H1 (cell line): ENCODE data around the gene NEO1. TPM values are rescaled to one million over a fixed set of nuclear protein-coding genes. Genes with fewer than 3 reads are reported as not detected.

Experiments
- CTCF ChIA-PET: fragments of 300-600 bp; sonication (Branson Sonifier 250); formaldehyde crosslinking; loops from one replicate; lab custom pipeline; 2021; ENCODE audit not compliant: partially characterized antibody; lab: Charles Lee
- POLR2A ChIA-PET: fragments of 300-600 bp; sonication (Branson Sonifier 250); formaldehyde crosslinking; loops from one replicate; lab custom pipeline; 2021; ENCODE audit warnings: inconsistent platforms; ENCODE audit not compliant: partially characterized antibody; lab: Charles Lee
- DNase-seq, 2 experiments: peaks; one replicate each; pipeline versions ENCODE4 v3.0.0 to v3.0.0-alpha.2; 2010 to 2022; ENCODE audit warnings: low spot score in 2 of 2, low read depth in 1 of 2, mixed read lengths in 1 of 2
- FAIRE-seq: peaks from 2 replicates; lab custom pipeline; 2011; peaks lifted over from hg19 to GRCh38; lab: Jason Lieb, UNC
- H2AFZ ChIP-seq: 2 replicates; pipeline ENCODE4 v1.8.1; 2012; ENCODE audit warnings: low read length, inconsistent platforms
- H2AK5ac ChIP-seq: 2 replicates; pipeline ENCODE4 v1.6.1; 2013; ENCODE audit warnings: low read depth, low read length
- H2BK120ac ChIP-seq: replicated peaks from 2 replicates; pipeline ENCODE3; 2013; ENCODE audit warnings: low read depth, low read length, inconsistent platforms
- H2BK12ac ChIP-seq: 2 replicates; pipeline ENCODE4 v1.6.1; 2013; ENCODE audit warnings: low read depth, low read length
- H2BK15ac ChIP-seq: 2 replicates; pipeline ENCODE4 v1.6.1; 2013; ENCODE audit warnings: low read length
- H2BK20ac ChIP-seq: 2 replicates; pipeline ENCODE4 v1.6.1; 2013; ENCODE audit warnings: low read length
- H2BK5ac ChIP-seq: 2 replicates; pipeline ENCODE4 v1.6.1; 2013; ENCODE audit warnings: low read depth, low read length
- H3K14ac ChIP-seq: 2 replicates; pipeline ENCODE4 v1.6.1; 2013; ENCODE audit warnings: inconsistent platforms; ENCODE audit not compliant: insufficient read length
- H3K18ac ChIP-seq: 2 replicates; pipeline ENCODE4 v1.6.1; 2013; ENCODE audit warnings: low read length; ENCODE audit errors: extremely low read depth
- H3K23ac ChIP-seq: 2 replicates; pipeline ENCODE4 v1.6.1; 2013; ENCODE audit warnings: inconsistent platforms; ENCODE audit not compliant: insufficient read length
- H3K23me2 ChIP-seq: 2 replicates; pipeline ENCODE4 v1.6.1; 2013; ENCODE audit warnings: low read depth, low read length
- H3K27ac ChIP-seq: 2 replicates; pipeline ENCODE4 v1.6.1; 2011; ENCODE audit warnings: low read depth, low read length, inconsistent platforms
- H3K27me3 ChIP-seq, 4 experiments: replicated peaks in 1 of 4; 1 replicate in 1 of 4; 2 replicates in 3 of 4; pipeline versions ENCODE4 v1.6.1 to v1.8.1; 2011 to 2013; ENCODE audit warnings: low read length in 3 of 4, mild to moderate bottlenecking in 3 of 4, inconsistent platforms in 2 of 4, mixed read lengths in 2 of 4, moderate library complexity in 1 of 4; ENCODE audit not compliant: control insufficient read depth in 3 of 4, insufficient read depth in 3 of 4; ENCODE audit errors: extremely low read depth in 1 of 4
- H3K36me3 ChIP-seq, 4 experiments: 2 replicates each; pipeline versions ENCODE4 v1.6.1 to v1.8.1; 2011 to 2013; ENCODE audit warnings: mild to moderate bottlenecking in 4 of 4, low read length in 3 of 4, moderate library complexity in 2 of 4, control low read depth in 1 of 4, inconsistent platforms in 1 of 4; ENCODE audit not compliant: insufficient read depth in 4 of 4, control insufficient read depth in 2 of 4
- H3K4ac ChIP-seq: replicated peaks from 2 replicates; pipeline ENCODE3; 2013; ENCODE audit warnings: low read length, low read depth, mixed read lengths, inconsistent platforms; ENCODE audit not compliant: insufficient read length
- H3K4me1 ChIP-seq, 4 experiments: replicated peaks in 1 of 4; 1 replicate in 1 of 4; 2 replicates in 3 of 4; pipeline versions ENCODE4 v1.6.1 to v1.8.1; 2011 to 2013; ENCODE audit warnings: low read length in 3 of 4, inconsistent platforms in 2 of 4, mixed read lengths in 1 of 4; ENCODE audit not compliant: insufficient read depth in 4 of 4, control insufficient read depth in 3 of 4
- H3K4me2 ChIP-seq, 2 experiments: 2 replicates each; pipeline versions ENCODE4 v1.6.1 to v1.8.1; 2011 to 2013; ENCODE audit warnings: low read depth in 2 of 2, low read length in 2 of 2, control low read depth in 1 of 2, inconsistent platforms in 1 of 2, mild to moderate bottlenecking in 1 of 2; ENCODE audit not compliant: insufficient read depth in 1 of 2
- H3K4me3 ChIP-seq, 4 experiments: fragments of 200-600, 300-600 bp in 1 of 4; sonication (generic), shearing (Covaris generic), sonication (Bioruptor Twin) in 1 of 4; 2 replicates each; pipeline versions ENCODE4 v1.5.1 to v1.8.1; 2011 to 2016; ENCODE audit warnings: low read length in 4 of 4, low read depth in 3 of 4, control low read depth in 2 of 4, inconsistent platforms in 2 of 4, mild to moderate bottlenecking in 2 of 4, mixed read lengths in 1 of 4, moderate library complexity in 1 of 4; ENCODE audit not compliant: insufficient read depth in 2 of 4; ENCODE audit errors: extremely low read depth in 1 of 4
- H3K56ac ChIP-seq: replicated peaks from 2 replicates; pipeline ENCODE3; 2013; ENCODE audit warnings: low read depth, mild to moderate bottlenecking, mixed read lengths, low read length, inconsistent platforms; ENCODE audit not compliant: insufficient read length
- H3K79me1 ChIP-seq: 2 replicates; pipeline ENCODE4 v1.6.1; 2013; ENCODE audit warnings: low read depth, low read length, control low read depth
- H3K79me2 ChIP-seq, 2 experiments: 2 replicates each; pipeline versions ENCODE4 v1.6.1 to v1.8.1; 2012 to 2013; ENCODE audit warnings: low read length in 2 of 2, mild to moderate bottlenecking in 2 of 2, inconsistent platforms in 1 of 2; ENCODE audit not compliant: insufficient read depth in 2 of 2, control insufficient read depth in 1 of 2
- H3K9ac ChIP-seq, 4 experiments: replicated peaks in 1 of 4; 1 replicate in 1 of 4; 2 replicates in 3 of 4; pipeline versions ENCODE4 v1.6.1 to v1.8.1; 2011 to 2013; ENCODE audit warnings: low read depth in 3 of 4, low read length in 3 of 4, control low read depth in 2 of 4, mild to moderate bottlenecking in 2 of 4, moderate library complexity in 2 of 4, inconsistent platforms in 1 of 4; ENCODE audit errors: extremely low read depth in 1 of 4
- H3K9me3 ChIP-seq, 2 experiments: 2 replicates each; pipeline versions ENCODE4 v1.6.1 to v1.8.1; 2012 to 2013; ENCODE audit warnings: mild to moderate bottlenecking in 2 of 2, moderate library complexity in 2 of 2, control low read depth in 1 of 2, inconsistent platforms in 1 of 2, low read depth in 1 of 2, low read length in 1 of 2, mixed read lengths in 1 of 2; ENCODE audit not compliant: insufficient read depth in 2 of 2
- H4K20me1 ChIP-seq, 2 experiments: replicated peaks in 1 of 2; 2 replicates each; pipeline versions ENCODE3 to v1.8.1; 2011 to 2013; ENCODE audit warnings: inconsistent platforms in 2 of 2, low read length in 2 of 2, mild to moderate bottlenecking in 1 of 2; ENCODE audit not compliant: insufficient read depth in 2 of 2, control insufficient read depth in 1 of 2
- H4K5ac ChIP-seq: 2 replicates; pipeline ENCODE4 v1.6.1; 2013; ENCODE audit warnings: low read length, low read depth, mixed read lengths, inconsistent platforms; ENCODE audit not compliant: insufficient read length
- H4K8ac ChIP-seq: 2 replicates; pipeline ENCODE4 v1.8.0; 2013; ENCODE audit warnings: mild to moderate bottlenecking, moderate library complexity, low read length, inconsistent platforms; ENCODE audit not compliant: insufficient read depth; ENCODE audit errors: extremely low read depth
- H4K91ac ChIP-seq: replicated peaks from 2 replicates; pipeline ENCODE3; 2013; ENCODE audit warnings: low read length, mixed read lengths, inconsistent platforms; ENCODE audit not compliant: insufficient read length
- BACH1 ChIP-seq: IDR thresholded peaks from 2 replicates; pipeline ENCODE4 v1.6.1; 2012; ENCODE audit warnings: low read length, improper control_type of control experiment
- BCL11A ChIP-seq, 2 experiments: IDR thresholded peaks; one replicate each; pipeline ENCODE4 v1.6.1; 2011; ENCODE audit warnings: low read depth in 2 of 2, low read length in 2 of 2, mild to moderate bottlenecking in 2 of 2
- CTCF ChIP-seq, 3 experiments: IDR thresholded peaks; 1 replicate in 2 of 3; 2 replicates in 1 of 3; pipeline versions ENCODE4 v1.5.1 to v1.6.1; 2011; ENCODE audit warnings: low read length in 3 of 3, mild to moderate bottlenecking in 3 of 3, inconsistent platforms in 2 of 3, low read depth in 1 of 3, moderate library complexity in 1 of 3; ENCODE audit not compliant: insufficient read depth in 1 of 3; ENCODE audit errors: control extremely low read depth in 1 of 3
- HDAC2 ChIP-seq, 2 experiments: fragments of 300-600 bp in 1 of 2; sonication (generic) in 1 of 2; IDR thresholded peaks; 2 replicates each; pipeline ENCODE4 v1.6.1; 2011 to 2012; ENCODE audit warnings: low read depth in 2 of 2, low read length in 2 of 2, mild to moderate bottlenecking in 2 of 2, moderate library complexity in 2 of 2, borderline replicate concordance in 1 of 2, inconsistent platforms in 1 of 2
- KDM1A ChIP-seq: fragments of 200-600, 300-600 bp; sonication (generic); IDR thresholded peaks from 2 replicates; pipeline ENCODE4 v1.7.1; 2016; ENCODE audit warnings: mild to moderate bottlenecking, low read length, borderline replicate concordance
- RNF2 ChIP-seq: fragments of 200-900, 300-1000 bp; sonication (generic); IDR thresholded peaks from 2 replicates; pipeline ENCODE4 v1.7.1; 2016; ENCODE audit warnings: borderline replicate concordance, low read depth, mild to moderate bottlenecking, antibody characterized with exemption, low read length; ENCODE audit not compliant: poor library complexity, severe bottlenecking; ENCODE audit errors: missing control alignments
- RXRA ChIP-seq: IDR thresholded peaks from 2 replicates; pipeline ENCODE4 v1.6.1; 2011; ENCODE audit warnings: low read depth, mild to moderate bottlenecking, low read length, moderate library complexity; ENCODE audit not compliant: insufficient read depth
- SRF ChIP-seq: IDR thresholded peaks from 2 replicates; pipeline ENCODE4 v1.6.1; 2011; ENCODE audit warnings: mild to moderate bottlenecking, low read depth, low read length, moderate library complexity
- YY1 ChIP-seq: IDR thresholded peaks from 2 replicates; pipeline ENCODE4 v1.6.1; 2011; ENCODE audit warnings: low read depth, mild to moderate bottlenecking, low read length
- WGBS, 2 experiments: shearing (Covaris generic) in 1 of 2; methylation state at CpG; one replicate each; pipeline versions ENCODE4 v1.1.6 to v1.1.7; 2013 to 2015; ENCODE audit warnings: low lambda C conversion rate in 2 of 2, mixed read lengths in 2 of 2, inconsistent platforms in 1 of 2, low coverage in 1 of 2, missing lambda C conversion rate in 1 of 2; ENCODE audit not compliant: insufficient replicate concordance in 2 of 2, insufficient coverage in 1 of 2, insufficient read length in 1 of 2; ENCODE audit errors: extremely low coverage in 1 of 2, missing lambda C conversion rate in 1 of 2; 5-methylcytosine and 5-hydroxymethylcytosine counted together
- polyA plus RNA-seq, 7 experiments: library from polyadenylated mRNA; depleted of rRNA in 3 of 7; stranded (reverse) in 5 of 7; unstranded in 2 of 7; fragments of >200 nt in 5 of 7; fragments of 200-250 nt in 2 of 7; gene quantifications; 1 replicate in 5 of 7; 2 replicates in 1 of 7; 4 replicates in 1 of 7; pipeline versions ENCODE4 v1.2.1 to v1.2.3, GENCODE V29; 2011 to 2013; ENCODE audit warnings: missing spikeins in 2 of 7, mixed read lengths in 2 of 7
- total RNA-seq: library from RNA; stranded (reverse); fragmentation: NEBNext Ultra II Directional; extraction: Animal tissue kit (Norgen Biotek cat#: 25700); gene quantifications from 2 replicates; pipeline ENCODE4 v1.2.1, GENCODE V29; 2021
- TF ChIP-seq, protein P1 (sequence below): IDR thresholded peaks from 2 replicates; pipeline ENCODE4 v1.6.1; 2011; ENCODE audit warnings: low read depth, mild to moderate bottlenecking, low read length; ENCODE audit not compliant: insufficient read depth

The NEO1 gene
- total and polyA plus RNA-seq, 2 of the 8 experiments (the other 6 are each of a cell fraction or from before 2014, with no cell fraction given), result 36.0 to 51.0 TPM

DNA sequence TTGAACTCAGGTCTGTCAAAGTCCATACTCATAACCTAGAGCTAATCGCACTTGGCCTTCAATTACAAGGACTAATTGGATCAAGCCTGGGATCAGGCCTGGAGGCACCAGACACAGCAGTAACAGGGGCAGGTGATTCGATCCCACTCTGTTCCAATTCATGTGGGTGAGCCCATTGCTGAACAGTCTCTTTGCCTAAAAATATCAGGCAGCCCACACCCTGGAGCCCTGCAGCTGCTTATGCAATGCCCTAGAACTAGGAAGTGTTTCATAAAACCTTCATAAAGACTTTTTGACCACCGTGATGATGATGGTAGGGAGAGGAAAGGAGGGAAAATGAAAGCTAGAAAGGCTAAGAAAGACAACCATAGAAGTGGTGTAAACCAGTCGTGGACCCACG, 47.8 kb upstream of the NEO1 start:
- CTCF ChIA-PET, result interaction anchor here (0.6 to 1.4 kb wide), 4 partner anchors 10 to 61 kb away, joined by 3 read pairs; no protein-coding TSS in a partner anchor
- Histone ChIP-seq H3K56ac (no peak overlapping the region), H3K9me3 (no peaks in the 10 kb centered on the region), H2AFZ (no peak overlapping the region), H4K5ac (no peak overlapping the region), H3K23me2 (no peaks in the 10 kb centered on the region), H3K18ac (no peak overlapping the region), H3K4me3 (no peak overlapping the region), H3K14ac (no peak overlapping the region), H3K79me1 (no peaks in the 10 kb centered on the region), H2AK5ac (no peak overlapping the region), H3K4me2 (no peak overlapping the region), H4K20me1 (no peaks in the 10 kb centered on the region), H2BK15ac (no peak overlapping the region), H4K91ac (no peak overlapping the region), H3K9ac (no peak overlapping the region), H3K27me3 (no peaks in the 10 kb centered on the region), H3K36me3 (no peaks in the 10 kb centered on the region), H2BK20ac (no peak overlapping the region), H3K4ac (no peak overlapping the region), H3K23ac (no peak overlapping the region), H3K4me1 (no peaks in the 10 kb centered on the region), H2BK120ac (no peak overlapping the region), H4K8ac (no peak overlapping the region), H3K79me2 (no peaks in the 10 kb centered on the region), H2BK12ac (no peak overlapping the region), H2BK5ac (no peak overlapping the region), H3K27ac (no peak overlapping the region)
- FAIRE-seq (no peak), DNase-seq (no peak)
- WGBS, 2 experiments, result 82% methylated on average over 5 of the region's 5 CpGs; no CpG with 5 or more reads in 1 of the 2 experiments
- POLR2A ChIA-PET, result interaction anchor here (1.1 to 1.2 kb wide), 2 partner anchors 9 to 110 kb away, joined by 3 read pairs; no protein-coding TSS in a partner anchor
- TF ChIP-seq, protein P1, sequence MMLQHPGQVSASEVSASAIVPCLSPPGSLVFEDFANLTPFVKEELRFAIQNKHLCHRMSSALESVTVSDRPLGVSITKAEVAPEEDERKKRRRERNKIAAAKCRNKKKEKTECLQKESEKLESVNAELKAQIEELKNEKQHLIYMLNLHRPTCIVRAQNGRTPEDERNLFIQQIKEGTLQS, result no peak
- TF ChIP-seq RXRA (no peak), KDM1A (no peak), BACH1 (no peak), SRF (no peak), HDAC2 (IDR thresholded peaks at IDR 0.05; ENCODE audit: borderline replicate concordance in 1 of 2, low read depth in 2 of 2, low read length in 2 of 2) (no peak), RNF2 (no peak), YY1 (no peak), BCL11A (IDR thresholded peaks at IDR 0.05; ENCODE audit: low read depth in 2 of 2, low read length in 2 of 2) (no peak), CTCF (IDR thresholded peaks at IDR 0.05; ENCODE audit: control extremely low read depth in 1 of 3, insufficient read depth in 1 of 3, low read depth in 1 of 3, low read length in 3 of 3) (no peak)
